Mucosa of descending colon (tissue), 3 donors: ENCODE data around the gene PRDM16. TPM values are rescaled to one million over a fixed set of nuclear protein-coding genes. Genes with fewer than 3 reads are reported as not detected.

ENCODE experiments used
- ATAC-seq: fragments of 200-7000 bp; cut with Tn5 transposase; one replicate; pipeline ENCODE4 v1.9.1; 2020; ENCODE audit warnings: mild to moderate bottlenecking, moderate library complexity
- DNase-seq, 3 donors: peaks; one replicate each; pipeline ENCODE4 v3.0.0-alpha.2; 2020
- H3K36me3 ChIP-seq: fragments of 200-600 bp; one replicate; pipeline ENCODE4 v1.8.0; 2021; ENCODE audit warnings: low read depth, mild to moderate bottlenecking
- H3K4me1 ChIP-seq: fragments of 200-600 bp; one replicate; pipeline ENCODE4 v1.8.0; 2021; ENCODE audit warnings: low read depth, mild to moderate bottlenecking
- H3K4me3 ChIP-seq: fragments of 200-600 bp; one replicate; pipeline ENCODE4 v1.8.0; 2021; ENCODE audit warnings: mild to moderate bottlenecking
- H3K9me3 ChIP-seq: fragments of 200-600 bp; one replicate; pipeline ENCODE4 v1.8.0; 2021; ENCODE audit warnings: mild to moderate bottlenecking
- CTCF ChIP-seq: fragments of 200-600 bp; IDR thresholded peaks from one replicate; pipeline ENCODE4 v1.8.0; 2022; ENCODE audit warnings: antibody characterized with exemption, mild to moderate bottlenecking
- intact Hi-C, 2 donors: fragments of 100-400 bp; cut with DNase I in 1 of 2; cut with micrococcal nuclease in 1 of 2; formaldehyde crosslinking; loops; one replicate each; pipeline versions ENCODE4 v1.11.0 to v1.11.1; 2022; cut with DNase I, micrococcal nuclease
- total RNA-seq, 3 donors: library from RNA; stranded (reverse); fragmentation: NEBNext Ultra II Directional in 2 of 3; extraction: Animal tissue kit (Norgen Biotek cat#: 25700) in 2 of 3; gene quantifications; one replicate each; pipeline versions ENCODE4 v1.2.1 to v1.2.4, GENCODE V29; 2021 to 2023
- donor health status: DM: no; HTN: no; CAD: no; lungs with moderate emphysema.
- donor health status: DM: no; HTN: no; CAD: no.
- donor health status: DM: no; HTN: yes; CAD: no.

Gene PRDM16
- total RNA-seq, 3 donors from 2014 or later, result 1.6 to 2.5 (median 2.4) TPM

GRCh38 chr1:3245344-3245743, 176.3 kb downstream of the PRDM16 start:
- no peak for DNase-seq
- Histone ChIP-seq H3K4me1 (no peaks in the 10 kb centered on the region), H3K4me3 (no peak overlapping the region), H3K9me3 (no peaks in the 10 kb centered on the region), H3K36me3 (no peaks in the 10 kb centered on the region)
- no peak for TF ChIP-seq CTCF
- ATAC-seq, result no peak
- intact Hi-C loops, result no loop called here

- no peak overlapping the region for H3K4me3 ChIP-seq
- no peak for ATAC-seq
- TF ChIP-seq CTCF, result no peak
- intact Hi-C loops, result no loop called here
- no peak for DNase-seq
- no peaks in the 10 kb centered on the region for H3K9me3 ChIP-seq
- H3K4me1 ChIP-seq, result no peaks in the 10 kb centered on the region
- H3K36me3 ChIP-seq, result no peaks in the 10 kb centered on the region
Observed at GRCh38 chr1:3245768-3246167, 176.8 kb downstream of the PRDM16 start.

GRCh38 chr1:3246251-3246650, 177.2 kb downstream of the PRDM16 start:
- no peak for ATAC-seq

GRCh38 chr1:3247521-3248121, 178.6 kb downstream of the PRDM16 start:
- DNase-seq (no peak), ATAC-seq (no peak)
- peaks cover 2% of the 10 kb centered on the region for H3K4me1 ChIP-seq
- intact Hi-C loops, result no loop called here
- H3K36me3 ChIP-seq, result no peaks in the 10 kb centered on the region
- H3K9me3 ChIP-seq, result no peaks in the 10 kb centered on the region
- no peak overlapping the region for H3K4me3 ChIP-seq
- no peak for TF ChIP-seq CTCF

More at GRCh38 chr1:3246251-3246650, 177.2 kb downstream of the PRDM16 start:
- Histone ChIP-seq H3K4me1 (peaks cover under 1% of the 10 kb centered on the region), H3K36me3 (no peaks in the 10 kb centered on the region), H3K4me3 (no peak overlapping the region), H3K9me3 (no peaks in the 10 kb centered on the region)
- intact Hi-C loops, result no loop called here
- no peak for DNase-seq
- no peak for TF ChIP-seq CTCF

- no peak for TF ChIP-seq CTCF
- Histone ChIP-seq H3K4me1 (peaks cover 2% of the 10 kb centered on the region), H3K36me3 (no peaks in the 10 kb centered on the region), H3K9me3 (no peaks in the 10 kb centered on the region), H3K4me3 (no peak overlapping the region)
- ATAC-seq, result no peak
- DNase-seq, result no peak
- intact Hi-C loops, result no loop called here
Observed at GRCh38 chr1:3248155-3249141, 179.4 kb downstream of the PRDM16 start.
